ENCODE measurements around the gene SMPD4.
"Not testable (repeated sequence)": the region's sequence is repeated elsewhere in the genome, so short reads cannot be mapped to it uniquely, and the experiment has no call there.

GRCh38 chr2:130157825-130158514 lies 23.4 kb downstream of the SMPD4 start:
- not testable (repeated sequence) for TF ChIP-seq CTCF, POLR2A (IDR thresholded peaks at IDR 0.05)

Measured in upper lobe of left lung (tissue), 4 donors.